Keratinocyte (primary cell): ENCODE results near the gene CMSS1.

Experiments
- CTCF ChIP-seq, 3 experiments: IDR thresholded peaks in 1 of 3; conservative IDR thresholded peaks in 1 of 3; optimal IDR thresholded peaks in 1 of 3; 2 replicates in 2 of 3; 3 replicates in 1 of 3; pipeline versions ENCODE3 to v1.5.1; 2011; ENCODE audit warnings: low read length in 3 of 3, mild to moderate bottlenecking in 3 of 3, moderate library complexity in 2 of 3, control low read depth in 1 of 3, inconsistent platforms in 1 of 3; ENCODE audit not compliant: insufficient read depth in 2 of 3; ENCODE audit errors: extremely low read depth in 1 of 3
- EZH2 ChIP-seq: IDR thresholded peaks from one replicate; pipeline ENCODE4 v1.6.1; 2012; ENCODE audit warnings: inconsistent platforms, mild to moderate bottlenecking, low read length, moderate library complexity

GRCh38 chr3:99850608-99851007 is 32.9 kb downstream of the CMSS1 start:
- TF ChIP-seq CTCF (optimal IDR thresholded peaks at IDR 0.05 in 1 of 3, IDR thresholded peaks at IDR 0.05 in 1 of 3, conservative IDR thresholded peaks at IDR 0.05 in 1 of 3; ENCODE audit: extremely low read depth in 1 of 3, insufficient read depth in 2 of 3, low read length in 3 of 3), result no peak
- no peak for TF ChIP-seq EZH2
